CD4-positive, alpha-beta T cell treated with Interleukin-10 for 1 hour (primary cell): ENCODE data around the gene NFE2L3.

Experiments
- DNase-seq: peaks from one replicate; pipeline ENCODE4 v3.0.0-alpha.2; 2020

The NFE2L3 gene

DNA sequence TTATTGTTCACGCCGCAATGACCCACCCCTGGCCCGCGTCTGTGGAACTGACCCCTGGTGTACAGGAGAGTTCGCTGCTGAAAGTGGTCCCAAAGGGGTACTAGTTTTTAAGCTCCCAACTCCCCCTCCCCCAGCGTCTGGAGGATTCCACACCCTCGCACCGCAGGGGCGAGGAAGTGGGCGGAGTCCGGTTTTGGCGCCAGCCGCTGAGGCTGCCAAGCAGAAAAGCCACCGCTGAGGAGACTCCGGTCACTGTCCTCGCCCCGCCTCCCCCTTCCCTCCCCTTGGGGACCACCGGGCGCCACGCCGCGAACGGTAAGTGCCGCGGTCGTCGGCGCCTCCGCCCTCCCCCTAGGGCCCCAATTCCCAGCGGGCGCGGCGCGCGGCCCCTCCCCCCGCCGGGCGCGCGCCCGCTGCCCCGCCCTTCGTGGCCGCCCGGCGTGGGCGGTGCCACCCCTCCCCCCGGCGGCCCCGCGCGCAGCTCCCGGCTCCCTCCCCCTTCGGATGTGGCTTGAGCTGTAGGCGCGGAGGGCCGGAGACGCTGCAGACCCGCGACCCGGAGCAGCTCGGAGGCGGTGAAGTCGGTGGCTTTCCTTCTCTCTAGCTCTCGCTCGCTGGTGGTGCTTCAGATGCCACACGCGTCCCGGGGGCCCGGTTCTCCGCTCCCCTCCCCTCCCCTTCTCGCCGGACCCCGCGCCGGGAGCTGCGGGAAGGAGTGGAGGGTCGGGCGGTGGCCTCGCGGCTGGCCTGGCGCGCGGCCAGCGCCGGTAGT lies 49.4 kb downstream of the NFE2L3 start, which contains the start of gene CBX3:
Gene CBX3, plus strand, starts transcription at position 499 of the 772 bp plus-strand sequence. CDS start 1,254 bp downstream, outside the sequence.
- peak; percentile 93 for DNase-seq

DNA sequence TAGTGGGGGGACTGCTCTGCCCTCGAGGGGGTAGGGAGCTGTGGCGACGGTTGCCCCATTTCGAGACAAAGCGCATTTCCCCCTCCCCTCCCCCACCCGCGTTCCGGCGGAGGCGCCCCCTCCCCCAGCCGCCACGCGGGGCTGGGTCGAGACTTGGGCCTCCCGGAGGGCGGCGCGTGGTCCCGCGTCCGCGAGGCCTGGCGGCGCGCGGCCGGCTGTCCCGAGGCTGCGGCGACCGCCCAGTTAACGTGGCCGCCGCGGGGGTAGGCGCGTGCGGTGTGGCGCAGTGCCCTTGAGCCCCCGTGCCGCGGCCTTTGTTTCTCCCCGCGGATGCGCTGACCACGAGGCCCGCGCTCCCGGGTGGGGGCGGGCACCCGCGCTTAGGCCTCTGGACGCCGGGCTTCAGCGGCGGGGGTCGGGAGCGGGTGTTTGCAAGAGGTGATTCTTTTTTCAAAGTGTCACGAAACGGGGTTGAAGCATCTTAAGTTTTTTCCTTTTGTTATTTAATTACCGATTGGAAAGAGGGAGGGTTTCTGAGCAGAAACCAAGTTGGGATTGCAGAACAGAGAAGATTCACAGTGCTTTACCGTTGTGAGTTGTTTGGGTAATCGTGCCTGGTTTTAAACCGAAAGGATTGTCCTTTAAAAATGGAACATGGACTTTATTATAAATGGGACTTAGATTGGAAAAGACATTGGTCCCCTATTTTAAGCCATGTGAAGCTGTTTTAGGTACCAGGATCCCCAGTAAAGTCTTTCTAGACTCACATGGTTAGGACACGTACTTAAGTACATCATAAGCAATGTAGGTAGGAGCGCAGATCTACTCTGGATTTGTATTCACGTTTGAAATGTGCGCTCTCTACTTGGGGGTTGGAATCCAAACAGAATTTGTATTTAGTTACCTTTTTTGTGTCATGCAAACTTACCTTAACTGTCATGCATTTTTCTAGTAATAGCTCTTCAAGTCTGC lies 50.3 kb downstream of the NFE2L3 start:
- peak; percentile 61 for DNase-seq

DNA sequence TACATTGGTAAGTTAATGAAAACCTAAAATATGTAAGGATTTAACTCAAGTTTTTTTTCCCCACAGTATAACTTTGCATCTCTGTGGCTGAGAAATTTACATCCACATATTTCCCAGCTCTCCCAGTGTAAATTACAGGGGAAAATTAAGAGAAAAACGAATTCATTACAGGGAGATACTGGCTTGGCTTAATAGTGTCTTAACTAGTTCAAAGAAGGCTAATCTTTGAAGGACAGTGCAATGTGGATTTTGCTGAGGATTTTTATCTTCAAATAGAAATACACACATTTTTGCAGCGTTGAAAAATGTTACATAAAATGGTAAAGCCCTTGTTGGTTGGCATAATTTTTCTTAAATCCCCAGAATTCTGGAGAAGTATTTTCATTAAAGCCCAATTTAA lies 51.0 kb downstream of the NFE2L3 start:
- no peak for DNase-seq

DNA sequence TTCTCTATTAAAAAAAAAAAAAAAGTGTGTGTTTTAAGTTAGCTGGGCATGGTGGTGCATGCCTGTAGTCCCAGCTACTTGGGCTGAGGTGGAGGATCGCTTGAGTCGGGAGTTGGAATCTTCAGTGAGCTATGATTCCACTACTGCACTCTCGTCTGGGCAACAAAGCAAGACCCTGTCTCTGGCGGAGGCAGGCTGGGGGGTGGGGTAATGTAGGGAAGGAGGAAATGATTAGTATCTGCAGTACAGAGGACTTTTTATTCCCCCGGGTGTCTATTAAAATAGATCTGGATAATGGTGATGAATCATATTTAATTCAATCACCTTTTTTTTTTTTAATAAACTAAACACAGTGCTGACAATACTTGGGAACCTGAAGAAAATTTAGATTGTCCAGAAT lies 56.0 kb downstream of the NFE2L3 start:
- no peak for DNase-seq

DNA sequence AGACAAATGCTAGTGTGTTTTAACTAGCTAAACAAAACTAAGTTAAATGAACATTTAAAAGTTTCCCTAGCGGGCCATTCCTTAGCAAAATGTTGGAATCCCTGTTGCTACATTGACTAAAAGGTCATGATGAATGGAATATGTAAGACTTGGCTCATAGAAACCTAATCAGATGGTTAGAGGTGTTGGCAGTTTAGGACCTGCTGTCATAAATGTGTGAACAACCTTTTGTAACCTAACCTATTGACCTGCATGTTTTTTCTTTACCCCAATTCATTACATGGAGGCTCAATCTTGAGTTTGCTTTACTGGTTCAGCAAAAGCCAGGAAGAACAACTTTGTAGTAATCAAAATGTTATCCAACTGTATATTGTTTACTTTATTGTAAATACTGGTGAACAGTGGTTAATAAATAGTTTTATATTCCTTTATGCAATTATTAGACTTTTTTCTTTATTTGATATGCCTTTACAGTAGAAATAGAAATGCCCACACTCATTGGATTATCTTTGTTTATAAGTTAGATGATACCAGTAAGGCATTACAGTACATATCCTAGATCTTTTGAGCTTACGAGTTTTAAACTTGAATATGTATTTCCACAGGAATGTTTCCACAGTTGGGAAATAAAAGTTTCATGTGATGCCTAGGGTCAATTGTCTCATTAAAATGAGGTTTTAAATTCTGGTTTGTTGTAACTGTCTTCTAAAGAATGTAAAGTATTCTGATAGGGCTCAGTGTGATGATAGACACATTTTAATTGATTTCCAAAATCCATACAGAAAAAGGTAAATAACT lies 61.1 kb downstream of the NFE2L3 start:
- no peak for DNase-seq

DNA sequence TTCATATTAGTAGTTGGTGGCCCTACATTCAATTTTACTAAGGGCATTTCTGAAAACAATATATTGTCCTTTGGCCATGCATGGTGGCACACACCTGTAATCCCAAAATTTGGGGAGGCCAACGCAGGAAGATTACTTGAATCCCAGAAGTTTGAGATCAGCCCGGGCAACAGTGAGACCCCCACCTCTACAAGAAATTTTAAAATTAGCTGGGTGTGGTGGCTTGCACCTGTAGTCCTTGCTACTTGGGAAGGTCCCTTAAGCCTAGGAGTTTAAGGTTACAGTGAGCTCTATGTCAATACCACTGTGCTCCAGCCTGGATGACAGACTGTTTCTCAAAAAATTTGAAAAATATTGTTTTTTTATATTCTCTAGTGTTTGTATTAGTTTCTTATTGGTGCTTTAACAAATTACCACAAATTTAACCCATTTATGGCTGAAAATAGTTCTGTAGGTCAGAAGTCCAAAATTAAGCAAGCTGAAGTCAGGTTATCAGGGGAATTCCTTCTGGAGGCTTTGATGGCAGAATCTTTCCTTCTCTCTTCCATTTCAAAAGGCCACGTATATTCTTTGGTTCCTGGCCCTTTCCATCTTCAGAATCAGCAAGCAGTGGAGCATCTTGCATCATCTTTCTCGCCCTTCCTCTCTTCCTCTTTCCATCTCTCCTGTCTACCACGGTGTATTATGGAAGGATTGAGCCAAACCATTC lies 62.0 kb downstream of the NFE2L3 start:
- DNase-seq, result no peak

DNA sequence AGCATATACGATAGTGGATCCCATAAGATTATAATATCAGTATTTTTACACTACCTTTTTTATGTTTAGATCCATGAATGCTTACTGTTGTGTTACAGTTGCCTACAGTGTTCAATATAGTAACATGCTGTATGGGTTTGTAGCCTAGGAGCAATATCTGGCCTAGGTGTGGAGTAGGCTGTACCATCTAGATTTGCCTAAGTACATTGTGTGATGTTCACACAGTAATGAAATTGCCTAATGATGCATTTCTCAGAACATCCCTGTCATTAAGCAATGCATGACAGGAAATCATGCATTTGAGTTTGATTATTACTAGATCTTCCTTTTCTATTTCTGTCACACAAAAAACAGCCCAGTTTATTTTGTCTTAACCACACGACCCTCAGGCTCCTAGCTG lies 64.1 kb downstream of the NFE2L3 start:
- DNase-seq, result no peak

DNA sequence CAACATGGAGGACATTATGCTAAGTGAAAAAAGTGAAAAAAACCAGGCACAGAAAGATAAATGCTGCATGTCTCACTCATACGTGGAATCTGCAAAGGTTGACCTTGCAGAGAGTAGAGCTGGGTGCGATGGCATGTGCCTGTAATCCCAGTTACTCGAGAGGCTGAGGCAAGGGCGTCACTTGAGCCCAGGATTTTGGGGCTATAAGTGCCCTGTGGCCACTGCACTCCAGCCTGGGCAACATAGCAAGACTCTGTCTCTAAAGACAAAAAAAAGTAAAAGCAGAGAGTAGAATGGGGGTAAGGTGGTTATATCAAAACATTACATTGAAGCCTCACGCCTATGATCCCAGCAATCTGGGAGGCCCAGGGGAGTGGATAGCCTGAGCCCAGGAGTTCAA lies 72.4 kb downstream of the NFE2L3 start:
- no peak for DNase-seq

DNA sequence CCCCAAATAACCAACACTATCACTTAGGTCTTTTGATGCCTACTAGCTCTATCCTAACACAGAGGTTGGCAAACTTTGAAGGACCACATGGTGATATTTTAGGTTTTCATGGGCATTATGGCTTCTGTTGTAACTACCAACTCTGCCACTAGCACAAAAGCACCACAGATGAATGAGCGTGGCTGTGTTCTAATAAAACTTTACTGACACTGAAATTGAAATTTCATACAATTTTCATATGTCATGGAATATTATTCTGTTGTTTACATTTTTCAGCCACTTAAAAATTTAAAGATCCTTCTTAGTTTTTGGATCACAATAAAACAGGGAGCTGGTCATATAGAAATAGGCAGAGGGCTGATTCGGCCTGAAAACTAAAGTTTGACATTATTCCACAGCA lies 76.0 kb downstream of the NFE2L3 start:
- no peak for DNase-seq

DNA sequence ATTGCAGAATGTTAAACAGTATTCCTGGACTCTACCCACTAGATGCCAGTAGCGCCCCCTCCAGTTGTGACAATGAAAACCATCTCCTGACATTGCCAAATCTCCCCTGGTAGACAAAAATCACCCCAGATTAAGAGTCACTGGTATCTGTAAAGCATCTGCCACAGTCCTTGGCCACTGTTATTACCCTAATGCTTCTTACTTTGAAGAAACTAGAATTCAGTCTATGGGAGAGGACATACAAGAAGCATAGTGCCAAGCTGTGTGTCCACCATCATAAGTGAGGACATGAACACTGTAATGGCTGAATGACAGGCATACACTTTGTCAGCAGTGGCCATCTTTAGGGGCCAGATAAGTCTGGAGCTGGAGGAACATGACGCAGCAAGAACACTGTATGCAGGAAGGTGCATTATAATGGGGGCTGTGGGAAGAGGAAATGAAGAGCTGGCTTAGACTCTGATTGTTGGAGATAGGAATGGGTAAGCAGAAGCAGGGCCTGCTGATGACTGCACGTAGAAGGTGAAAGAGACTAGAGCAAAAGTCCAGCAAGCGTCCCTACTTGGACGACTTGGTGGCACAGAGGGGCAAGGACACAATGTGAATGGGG lies 82.0 kb downstream of the NFE2L3 start:
- no peak for DNase-seq
